ACC112 (cell line): Measurements from ENCODE around the gene CASQ1.

Source experiments
- H2AFZ ChIP-seq: fragments of 200-600 bp; sonication (generic); one replicate; pipeline ENCODE4 v1.6.0; 2017; ENCODE audit warnings: antibody characterized with exemption, low read length; ENCODE audit not compliant: unreplicated experiment
- H3K27ac ChIP-seq: fragments of 200-600 bp; sonication (generic); 2 replicates; pipeline ENCODE4 v1.5.1; 2014; ENCODE audit warnings: low read depth, mild to moderate bottlenecking, antibody characterized with exemption, low read length, moderate library complexity
- H3K27me3 ChIP-seq: fragments of 200-600 bp; sonication (generic); 2 replicates; pipeline ENCODE4 v1.6.1; 2014; ENCODE audit warnings: mild to moderate bottlenecking, antibody characterized with exemption, low read length, moderate library complexity, mixed read lengths; ENCODE audit not compliant: insufficient read depth
- H3K36me3 ChIP-seq: fragments of 200-600 bp; sonication (generic); 2 replicates; pipeline ENCODE4 v1.6.1; 2016; ENCODE audit warnings: mild to moderate bottlenecking, antibody characterized with exemption, low read length, moderate library complexity, mixed read lengths; ENCODE audit not compliant: insufficient read depth
- H3K4me1 ChIP-seq: fragments of 200-600 bp; sonication (generic); one replicate; pipeline ENCODE4 v1.6.1; 2016; ENCODE audit warnings: low read length, mixed read lengths; ENCODE audit not compliant: insufficient read depth, unreplicated experiment, control insufficient read depth
- H3K4me3 ChIP-seq: fragments of 200-600 bp; sonication (generic); 2 replicates; pipeline ENCODE4 v1.5.1; 2014; ENCODE audit warnings: mild to moderate bottlenecking, low read depth, low read length
- H3K79me2 ChIP-seq: fragments of 200-600 bp; sonication (generic); one replicate; pipeline ENCODE4 v1.6.0; 2016; ENCODE audit warnings: low read length; ENCODE audit not compliant: control insufficient read depth, unreplicated experiment, insufficient read depth

Gene CASQ1

DNA sequence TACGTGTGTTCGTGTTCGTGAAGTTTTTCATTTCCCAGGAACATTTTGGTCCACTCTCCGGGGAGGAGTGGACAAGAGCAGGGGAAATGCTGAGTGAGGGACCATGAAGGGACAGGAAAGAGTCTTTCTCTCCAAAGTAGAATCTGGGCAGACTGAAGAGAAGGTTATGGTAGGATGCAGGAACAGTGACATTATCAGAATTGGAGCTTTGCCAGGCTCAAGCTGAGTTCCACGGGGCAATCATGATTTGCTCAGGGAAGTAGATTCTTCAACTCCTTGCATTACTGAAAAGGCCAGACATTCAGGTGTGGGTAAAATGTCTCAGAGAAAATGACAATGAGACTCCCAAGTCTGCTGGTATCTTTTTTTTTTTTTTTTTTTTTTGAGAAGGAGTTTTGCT is 22.4 kb upstream of the CASQ1 start:
- Histone ChIP-seq H2AFZ (no peak overlapping the region), H3K4me1 (peaks cover 6% of the 10 kb centered on the region), H3K36me3 (no peaks in the 10 kb centered on the region), H3K79me2 (no peaks in the 10 kb centered on the region), H3K27ac (no peak overlapping the region), H3K4me3 (no peak overlapping the region), H3K27me3 (0 out of 2 replicates have a peak, but pooled peaks cover 11% of the 10 kb centered on the region)

DNA sequence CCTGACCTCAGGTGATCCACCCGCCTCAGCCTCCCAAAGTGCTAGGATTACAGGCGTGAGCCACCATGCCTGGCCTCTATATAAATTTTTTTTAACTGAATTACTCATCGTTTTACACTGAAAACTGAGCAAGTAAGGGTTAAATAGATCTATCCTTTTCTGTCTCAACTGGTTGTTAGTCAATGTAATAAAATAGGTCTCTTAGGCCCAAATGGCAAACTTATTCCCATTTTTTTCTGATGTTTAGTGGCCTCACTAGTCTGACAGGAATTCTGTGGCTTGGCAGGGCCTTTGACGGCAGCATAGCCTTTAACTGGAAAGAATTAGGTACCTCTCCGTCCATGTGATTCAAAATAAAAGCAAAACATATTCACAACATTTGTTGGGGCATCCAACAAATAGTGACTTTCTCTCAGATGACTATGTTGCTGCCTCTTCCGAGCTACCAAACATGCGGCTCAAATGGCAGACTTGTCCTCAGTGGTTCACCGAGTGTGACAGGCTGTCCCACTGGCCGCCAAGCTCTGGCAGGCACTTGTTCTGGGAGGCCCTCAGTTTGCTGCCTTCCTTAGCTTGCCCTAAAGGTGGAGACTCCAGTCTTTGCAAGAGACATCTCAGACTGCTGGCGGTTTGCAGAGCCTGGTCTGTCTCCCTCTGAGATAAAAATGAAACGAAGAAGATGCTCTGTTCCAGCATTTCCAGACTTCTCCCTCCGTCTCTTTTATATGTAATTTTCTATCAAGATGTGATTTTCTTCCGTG is 21.6 kb upstream of the CASQ1 start:
- no peaks in the 10 kb centered on the region for H3K36me3 ChIP-seq
- H3K4me3 ChIP-seq = no peak overlapping the region
- no peak overlapping the region for H3K27ac ChIP-seq
- peaks cover 6% of the 10 kb centered on the region for H3K4me1 ChIP-seq
- H3K79me2 ChIP-seq = no peaks in the 10 kb centered on the region
- H2AFZ ChIP-seq = no peak overlapping the region
- H3K27me3 ChIP-seq = peaks cover 17% of the 10 kb centered on the region

DNA sequence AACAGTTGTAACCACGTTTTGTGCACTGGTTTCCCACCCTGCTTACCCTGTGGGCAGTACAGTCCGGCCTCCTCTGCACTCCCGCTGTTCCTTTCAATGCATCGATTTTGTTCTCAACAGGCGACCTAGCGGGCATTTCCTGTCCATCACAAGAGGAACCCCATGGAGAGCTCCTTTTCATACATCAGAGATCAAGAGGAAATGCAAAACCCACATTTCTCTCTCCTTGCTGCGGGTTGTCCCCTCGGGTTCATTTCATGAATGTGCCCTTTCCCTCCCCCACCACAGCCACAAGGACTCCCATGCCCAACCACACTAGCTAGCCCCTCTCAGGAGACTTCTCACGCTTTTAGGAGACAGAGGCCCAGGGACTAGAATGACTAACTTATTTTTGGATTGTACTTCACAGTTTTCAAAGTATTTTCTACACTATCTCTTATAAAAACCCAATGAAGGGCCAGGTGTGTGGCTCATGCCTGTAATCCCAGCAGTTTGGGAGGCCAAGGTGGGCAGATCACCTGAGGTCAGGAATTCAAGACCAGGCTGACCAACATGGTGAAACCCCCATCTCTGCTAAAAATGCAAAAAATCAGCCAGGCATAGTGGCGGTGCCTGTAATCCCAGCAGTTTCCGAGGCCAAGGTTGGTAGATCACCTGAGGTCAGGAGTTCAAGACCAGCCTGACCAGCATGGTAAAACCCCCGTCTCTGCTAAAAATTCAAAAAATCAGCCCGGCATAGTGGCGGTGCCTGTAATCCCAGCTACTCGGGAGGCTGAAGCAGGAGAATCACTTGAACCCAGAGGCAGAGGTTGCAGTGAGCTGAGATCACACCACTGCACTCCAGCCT is 20.6 kb upstream of the CASQ1 start:
- peaks cover 6% of the 10 kb centered on the region for H3K4me1 ChIP-seq
- no peak overlapping the region for H3K4me3 ChIP-seq

GRCh38 chr1:160171354-160171753 is 19.0 kb upstream of the CASQ1 start:
- peaks cover 26% of the 10 kb centered on the region for H3K27me3 ChIP-seq
- no peaks in the 10 kb centered on the region for H3K79me2 ChIP-seq
- H2AFZ ChIP-seq = no peak overlapping the region
- no peak overlapping the region for H3K27ac ChIP-seq
- no peaks in the 10 kb centered on the region for H3K36me3 ChIP-seq
- H3K4me3 ChIP-seq = no peak overlapping the region
- H3K4me1 ChIP-seq = peaks cover 6% of the 10 kb centered on the region

More for the DNA sequence above, 20.6 kb upstream of the CASQ1 start:
- H3K36me3 ChIP-seq = no peaks in the 10 kb centered on the region
- H3K27me3 ChIP-seq = peaks cover 27% of the 10 kb centered on the region
- no peak overlapping the region for H3K27ac ChIP-seq
- H2AFZ ChIP-seq = no peak overlapping the region
- H3K79me2 ChIP-seq = no peaks in the 10 kb centered on the region

DNA sequence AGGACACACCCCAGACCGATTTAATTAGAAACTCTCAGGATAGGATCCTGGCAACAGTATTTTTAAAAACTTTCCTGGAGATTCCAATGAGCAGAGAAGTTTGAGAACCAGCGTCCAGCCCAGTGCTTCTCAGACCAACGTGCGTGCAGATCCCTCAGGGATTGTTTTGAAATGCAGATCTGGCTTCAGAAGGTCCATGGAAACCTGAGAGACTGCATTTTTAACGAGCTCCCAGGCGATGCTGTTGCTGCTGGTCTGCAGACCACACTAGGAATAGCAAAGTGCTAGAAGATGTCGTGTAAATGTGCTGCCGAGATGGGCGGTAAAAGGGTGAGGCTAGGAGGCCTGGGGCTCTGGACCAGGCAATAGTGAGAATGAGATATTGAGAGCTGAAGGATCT is 18.4 kb upstream of the CASQ1 start:
- Histone ChIP-seq H3K27ac (no peak overlapping the region), H3K4me3 (no peak overlapping the region), H3K36me3 (no peaks in the 10 kb centered on the region), H3K79me2 (no peaks in the 10 kb centered on the region), H3K4me1 (peaks cover 6% of the 10 kb centered on the region), H3K27me3 (peaks cover 26% of the 10 kb centered on the region), H2AFZ (no peak overlapping the region)

- Histone ChIP-seq H3K27ac (no peak overlapping the region), H2AFZ (no peak overlapping the region), H3K4me1 (no peaks in the 10 kb centered on the region), H3K27me3 (peaks cover 39% of the 10 kb centered on the region), H3K36me3 (no peaks in the 10 kb centered on the region), H3K4me3 (no peak overlapping the region), H3K79me2 (no peaks in the 10 kb centered on the region)
Observed at GRCh38 chr1:160177231-160177630, 13.1 kb upstream of the CASQ1 start.

- Histone ChIP-seq H2AFZ (no peak overlapping the region), H3K79me2 (no peaks in the 10 kb centered on the region), H3K27ac (no peak overlapping the region), H3K4me3 (no peak overlapping the region), H3K27me3 (peaks cover 36% of the 10 kb centered on the region), H3K4me1 (no peaks in the 10 kb centered on the region), H3K36me3 (no peaks in the 10 kb centered on the region)
Observed at GRCh38 chr1:160177667-160178066, 12.7 kb upstream of the CASQ1 start.

DNA sequence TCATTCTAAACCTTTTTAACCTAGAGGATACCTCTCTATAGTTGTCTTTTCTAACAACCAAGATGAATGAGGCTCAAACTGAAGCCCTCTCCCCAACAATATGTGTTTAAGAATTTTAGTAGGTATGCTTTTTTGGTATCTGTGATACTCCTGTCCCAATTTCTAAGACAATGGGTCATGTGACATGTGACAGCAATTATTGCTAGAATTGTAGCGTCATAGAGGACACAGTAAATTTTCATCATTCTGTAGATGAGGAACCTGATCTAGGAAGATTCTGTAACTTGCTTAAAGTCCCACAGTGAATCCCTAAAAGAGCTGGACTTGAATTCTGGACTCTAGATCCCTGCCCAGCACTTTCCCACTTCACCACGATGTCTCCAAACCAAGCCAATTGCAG is 11.6 kb upstream of the CASQ1 start:
- Histone ChIP-seq H2AFZ (no peak overlapping the region), H3K4me1 (no peaks in the 10 kb centered on the region), H3K27ac (no peak overlapping the region), H3K4me3 (no peak overlapping the region), H3K79me2 (no peaks in the 10 kb centered on the region), H3K36me3 (no peaks in the 10 kb centered on the region), H3K27me3 (peaks cover 30% of the 10 kb centered on the region)

DNA sequence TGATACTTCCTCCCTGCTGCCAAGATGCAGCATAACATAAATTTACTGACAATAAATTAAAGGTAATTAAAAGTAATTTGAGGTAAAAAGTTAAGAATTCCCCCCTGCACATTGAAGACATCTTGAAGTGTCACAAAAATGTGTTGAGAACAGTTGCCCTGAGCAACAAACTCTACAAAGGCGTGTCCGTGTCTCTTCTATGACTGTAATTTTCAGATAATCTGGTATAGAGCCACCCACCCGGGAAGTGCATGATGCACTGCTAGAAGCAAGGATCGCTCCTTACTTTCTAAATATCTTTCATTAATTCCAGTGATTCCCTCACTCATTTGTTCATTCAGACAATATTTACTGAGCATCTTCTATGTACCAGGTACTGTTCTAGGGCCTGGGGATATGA is 11.0 kb upstream of the CASQ1 start:
- Histone ChIP-seq H3K27me3 (peaks cover 24% of the 10 kb centered on the region), H3K36me3 (no peaks in the 10 kb centered on the region), H3K4me1 (no peaks in the 10 kb centered on the region), H3K4me3 (no peak overlapping the region), H2AFZ (no peak overlapping the region), H3K79me2 (no peaks in the 10 kb centered on the region), H3K27ac (no peak overlapping the region)

DNA sequence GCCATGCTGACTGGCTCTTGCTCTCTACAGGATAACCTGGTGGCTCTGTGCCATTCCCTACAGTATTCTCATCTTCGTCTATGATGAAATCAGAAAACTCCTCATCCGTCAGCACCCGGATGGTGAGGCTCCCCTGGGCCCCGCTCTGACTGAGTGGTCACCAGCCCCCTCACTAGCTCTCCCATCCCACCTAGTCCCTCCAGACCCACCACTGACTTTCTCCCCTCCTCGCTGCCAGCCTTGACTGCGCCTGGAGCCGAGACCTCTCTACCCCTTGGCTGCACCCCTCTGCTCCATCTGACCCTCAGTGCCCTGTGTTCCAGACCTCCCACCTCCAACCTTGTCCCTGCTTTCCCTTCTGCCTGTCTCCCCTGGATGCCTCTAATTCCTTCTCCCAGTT is 4.1 kb upstream of the CASQ1 start:
- Histone ChIP-seq H3K27me3 (peaks cover 9% of the 10 kb centered on the region; the same call in 1 of the 2 replicates), H3K79me2 (no peaks in the 10 kb centered on the region), H2AFZ (no peak overlapping the region), H3K36me3 (no peaks in the 10 kb centered on the region), H3K4me3 (no peak overlapping the region), H3K4me1 (no peaks in the 10 kb centered on the region), H3K27ac (no peak overlapping the region)

- H3K36me3 ChIP-seq = no peaks in the 10 kb centered on the region
- H3K4me1 ChIP-seq = no peaks in the 10 kb centered on the region
- H3K4me3 ChIP-seq = no peak overlapping the region
- H2AFZ ChIP-seq = no peak overlapping the region
- H3K79me2 ChIP-seq = no peaks in the 10 kb centered on the region
- peaks cover 9% of the 10 kb centered on the region; the same call in 1 of the 2 replicates for H3K27me3 ChIP-seq
- H3K27ac ChIP-seq = no peak overlapping the region
Observed at GRCh38 chr1:160186729-160187128, 3.6 kb upstream of the CASQ1 start.
